ENCODE data around the gene NACAD.

DNA sequence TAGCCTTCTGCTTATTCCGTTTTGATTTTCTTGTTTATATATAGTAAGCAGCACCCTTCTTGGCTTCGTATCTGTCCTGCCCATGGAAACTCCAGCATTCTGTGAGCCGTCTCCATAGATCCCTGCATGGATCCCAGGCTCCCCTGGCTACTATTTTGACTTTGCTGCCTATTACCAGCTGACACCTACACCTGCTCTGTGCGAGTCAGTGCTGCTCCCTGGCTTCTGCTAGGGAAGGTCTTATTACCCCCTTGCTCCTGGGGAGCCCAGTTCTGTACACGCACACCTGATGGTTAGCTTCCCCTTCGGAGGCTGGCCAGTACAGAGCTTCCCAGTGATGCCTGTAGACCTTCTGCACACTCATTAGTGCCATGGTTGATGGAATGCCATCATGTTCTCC lies 35.4 kb downstream of the NACAD start:
- TF ChIP-seq EZH2 (IDR thresholded peaks at IDR 0.05; ENCODE audit: borderline replicate concordance) (no peak), EZH2phosphoT487 (IDR thresholded peaks at IDR 0.05; ENCODE audit: low read depth, severe bottlenecking, unreplicated experiment) (no peak)
- TF ChIP-seq, protein P1, sequence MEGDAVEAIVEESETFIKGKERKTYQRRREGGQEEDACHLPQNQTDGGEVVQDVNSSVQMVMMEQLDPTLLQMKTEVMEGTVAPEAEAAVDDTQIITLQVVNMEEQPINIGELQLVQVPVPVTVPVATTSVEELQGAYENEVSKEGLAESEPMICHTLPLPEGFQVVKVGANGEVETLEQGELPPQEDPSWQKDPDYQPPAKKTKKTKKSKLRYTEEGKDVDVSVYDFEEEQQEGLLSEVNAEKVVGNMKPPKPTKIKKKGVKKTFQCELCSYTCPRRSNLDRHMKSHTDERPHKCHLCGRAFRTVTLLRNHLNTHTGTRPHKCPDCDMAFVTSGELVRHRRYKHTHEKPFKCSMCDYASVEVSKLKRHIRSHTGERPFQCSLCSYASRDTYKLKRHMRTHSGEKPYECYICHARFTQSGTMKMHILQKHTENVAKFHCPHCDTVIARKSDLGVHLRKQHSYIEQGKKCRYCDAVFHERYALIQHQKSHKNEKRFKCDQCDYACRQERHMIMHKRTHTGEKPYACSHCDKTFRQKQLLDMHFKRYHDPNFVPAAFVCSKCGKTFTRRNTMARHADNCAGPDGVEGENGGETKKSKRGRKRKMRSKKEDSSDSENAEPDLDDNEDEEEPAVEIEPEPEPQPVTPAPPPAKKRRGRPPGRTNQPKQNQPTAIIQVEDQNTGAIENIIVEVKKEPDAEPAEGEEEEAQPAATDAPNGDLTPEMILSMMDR (IDR thresholded peaks at IDR 0.05; ENCODE audit: poor library complexity) = no peak
